ENCODE data around the gene ADGRV1.

DNA sequence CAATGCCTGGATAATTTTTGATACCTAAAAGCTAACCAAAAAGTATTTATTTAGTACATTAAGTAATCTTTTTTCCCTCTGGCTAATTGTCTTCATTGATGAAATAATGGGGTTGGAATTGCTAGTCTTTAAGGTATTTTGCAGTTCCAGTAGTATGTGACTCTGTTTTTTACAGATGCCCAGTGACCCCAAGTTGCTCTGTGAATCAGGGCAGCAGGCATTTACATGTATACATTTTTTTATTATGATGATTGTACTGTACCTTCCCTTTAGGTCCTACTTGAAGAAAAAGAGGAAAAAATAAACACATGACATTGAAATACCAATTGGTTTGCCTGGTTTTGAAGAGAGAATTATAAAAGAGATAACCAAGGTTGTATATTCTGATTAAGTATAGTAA lies 385.5 kb downstream of the ADGRV1 start:
- TF ChIP-seq, protein P1, sequence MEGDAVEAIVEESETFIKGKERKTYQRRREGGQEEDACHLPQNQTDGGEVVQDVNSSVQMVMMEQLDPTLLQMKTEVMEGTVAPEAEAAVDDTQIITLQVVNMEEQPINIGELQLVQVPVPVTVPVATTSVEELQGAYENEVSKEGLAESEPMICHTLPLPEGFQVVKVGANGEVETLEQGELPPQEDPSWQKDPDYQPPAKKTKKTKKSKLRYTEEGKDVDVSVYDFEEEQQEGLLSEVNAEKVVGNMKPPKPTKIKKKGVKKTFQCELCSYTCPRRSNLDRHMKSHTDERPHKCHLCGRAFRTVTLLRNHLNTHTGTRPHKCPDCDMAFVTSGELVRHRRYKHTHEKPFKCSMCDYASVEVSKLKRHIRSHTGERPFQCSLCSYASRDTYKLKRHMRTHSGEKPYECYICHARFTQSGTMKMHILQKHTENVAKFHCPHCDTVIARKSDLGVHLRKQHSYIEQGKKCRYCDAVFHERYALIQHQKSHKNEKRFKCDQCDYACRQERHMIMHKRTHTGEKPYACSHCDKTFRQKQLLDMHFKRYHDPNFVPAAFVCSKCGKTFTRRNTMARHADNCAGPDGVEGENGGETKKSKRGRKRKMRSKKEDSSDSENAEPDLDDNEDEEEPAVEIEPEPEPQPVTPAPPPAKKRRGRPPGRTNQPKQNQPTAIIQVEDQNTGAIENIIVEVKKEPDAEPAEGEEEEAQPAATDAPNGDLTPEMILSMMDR (IDR thresholded peaks at IDR 0.05): no peak
- no peak for TF ChIP-seq POLR2A (IDR thresholded peaks at IDR 0.05)

All from thyroid gland (tissue), 4 donors.